Fibroblast of mammary gland (primary cell): Measurements from ENCODE around the gene CAPS.

ENCODE experiments used
- DNase-seq: peaks from one replicate; pipeline ENCODE4 v3.0.0-alpha.2; 2010; ENCODE audit warnings: low read depth
- H3K4me3 ChIP-seq: 2 replicates; pipeline ENCODE4 v1.5.1; 2011; ENCODE audit warnings: low read depth, mild to moderate bottlenecking, low read length, moderate library complexity; ENCODE audit not compliant: control insufficient read depth
- CTCF ChIP-seq: conservative IDR thresholded peaks from 2 replicates; pipeline ENCODE4 v1.5.1; 2011; ENCODE audit warnings: low read depth, low read length, inconsistent platforms; ENCODE audit not compliant: control insufficient read depth, insufficient read depth

Gene CAPS

DNA sequence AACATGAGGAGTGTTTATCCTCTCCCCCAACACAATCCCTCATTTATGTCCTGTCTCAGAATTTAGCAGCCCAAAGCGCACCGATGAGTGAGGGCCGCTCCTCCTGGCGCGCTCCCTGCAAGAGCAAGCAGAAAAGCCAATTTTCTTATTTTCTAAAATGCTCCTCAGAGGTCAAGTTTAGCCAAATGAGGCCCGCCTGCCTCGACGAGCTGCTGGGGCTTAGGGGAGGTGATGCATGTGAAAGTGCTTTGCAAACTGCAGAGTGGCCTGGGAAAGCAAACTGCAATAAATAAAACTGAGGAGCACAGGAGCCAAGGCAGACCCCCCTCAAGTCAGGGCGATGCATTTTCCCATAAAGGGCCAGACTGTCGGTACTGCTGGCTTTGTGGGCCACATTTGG is 29.0 kb downstream of the CAPS start:
- no peak overlapping the region for H3K4me3 ChIP-seq
- no peak for TF ChIP-seq CTCF
- no peak for DNase-seq

DNA sequence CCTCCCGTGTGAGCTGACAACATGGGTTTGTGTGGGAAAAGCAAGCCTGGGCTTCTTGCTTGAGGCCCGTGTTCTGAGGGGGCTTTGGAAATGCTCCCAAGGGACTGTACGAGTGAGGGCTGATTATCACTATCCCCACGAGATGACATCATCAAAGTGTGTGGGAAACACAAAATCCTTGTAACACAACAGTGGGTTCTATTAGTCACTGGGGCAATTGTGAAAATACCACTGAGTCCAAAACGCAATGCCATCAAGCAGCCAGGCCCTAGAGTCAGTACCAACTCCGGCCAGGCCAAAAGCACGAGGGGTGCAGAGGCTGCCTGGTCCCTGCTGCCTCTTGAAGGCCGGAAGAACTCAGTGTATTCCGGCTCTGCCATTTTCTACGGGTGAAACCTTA is 29.6 kb downstream of the CAPS start:
- DNase-seq: peak; percentile 87
- TF ChIP-seq CTCF: no peak

GRCh38 chr19:5947435-5947834 is 33.4 kb downstream of the CAPS start:
- no peak overlapping the region for H3K4me3 ChIP-seq
- no peak for TF ChIP-seq CTCF
- DNase-seq: peak; percentile 93

More for the DNA sequence above, 29.6 kb downstream of the CAPS start:
- H3K4me3 ChIP-seq: no peak overlapping the region

GRCh38 chr19:5948752-5949564 is 34.9 kb downstream of the CAPS start:
- no peak overlapping the region for H3K4me3 ChIP-seq
- TF ChIP-seq CTCF: no peak
- DNase-seq: no peak

- no peak for TF ChIP-seq CTCF
- no peak for DNase-seq
- no peak overlapping the region for H3K4me3 ChIP-seq
Observed at GRCh38 chr19:5949792-5950305, 35.8 kb downstream of the CAPS start.

DNA sequence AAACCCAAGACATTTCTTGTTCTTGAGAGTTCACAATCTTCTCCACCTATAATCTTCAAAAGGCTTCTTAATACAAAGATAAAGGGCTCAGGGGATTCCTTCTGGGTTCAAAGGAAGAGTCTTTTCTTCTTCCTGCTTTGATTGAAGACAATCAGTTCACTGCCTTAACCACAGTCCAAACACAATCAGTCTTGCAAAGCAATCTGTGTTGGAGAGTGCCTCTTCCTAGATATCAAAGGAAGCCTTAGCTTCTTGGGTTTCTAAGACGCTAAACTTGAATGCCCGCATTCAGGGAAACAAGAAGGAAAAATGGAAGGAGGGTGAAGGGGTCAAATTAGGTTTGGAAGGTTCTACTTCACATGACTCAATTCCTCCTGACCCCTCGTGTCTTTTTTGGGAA is 36.7 kb downstream of the CAPS start:
- TF ChIP-seq CTCF: no peak
- H3K4me3 ChIP-seq: no peak overlapping the region
- DNase-seq: no peak
